Measurements from ENCODE around the gene DENND1A. TPM values are rescaled to one million over a fixed set of nuclear protein-coding genes. Genes with fewer than 3 reads are reported as not detected.
A peak's percentile ranks its signal among the peaks of the same experiment; 100 is the strongest.

Gene DENND1A
- total RNA-seq, 1 donor from 2014 or later: 48.1 TPM

GRCh38 chr9:123835821-123836220 is 94.1 kb downstream of the DENND1A start:
- Mint-ChIP-seq H3K4me1 (peaks cover 23% of the 10 kb centered on the region), H3K4me3 (no peak overlapping the region), H3K27me3 (ENCODE audit: insufficient read depth, low read depth) (no peaks in the 10 kb centered on the region), H3K36me3 (peaks cover 10% of the 10 kb centered on the region), H3K27ac (no peak overlapping the region), H3K9me3 (peaks cover 8% of the 10 kb centered on the region)
- DNase-seq (ENCODE audit: low spot score): no peak
- Histone ChIP-seq H3K36me3 (no peaks in the 10 kb centered on the region), H3K4me1 (peaks cover 49% of the 10 kb centered on the region), H3K79me2 (ENCODE audit: low read depth) (peaks cover 91% of the 10 kb centered on the region), H3K9me3 (ENCODE audit: low read depth) (no peaks in the 10 kb centered on the region), H2AFZ (replicated peaks) (no peak overlapping the region), H3K4me2 (peak overlapping the region; percentile 68), H4K20me1 (ENCODE audit: low read depth) (no peaks in the 10 kb centered on the region), H3K4me3 (no peak overlapping the region), H3F3A (ENCODE audit: low read depth) (peaks cover 22% of the 10 kb centered on the region), H3K9ac (no peak overlapping the region), H3K27ac (peak overlapping the region; percentile 72), H3K27me3 (no peaks in the 10 kb centered on the region)
- TF ChIP-seq EZH2phosphoT487 (IDR thresholded peaks at IDR 0.05): no peak
- no peak for TF ChIP-seq CTCF (IDR thresholded peaks at IDR 0.05)
- no peak for TF ChIP-seq EZH2 (IDR thresholded peaks at IDR 0.05)

GRCh38 chr9:123834889-123835562 is 94.9 kb downstream of the DENND1A start:
- H3K9ac ChIP-seq: no peak overlapping the region
- Mint-ChIP-seq H3K36me3 (peaks cover 12% of the 10 kb centered on the region), H3K9me3 (peaks cover 11% of the 10 kb centered on the region), H3K27ac (no peak overlapping the region), H3K4me3 (no peak overlapping the region), H3K27me3 (ENCODE audit: insufficient read depth, low read depth) (no peaks in the 10 kb centered on the region), H3K4me1 (peaks cover 23% of the 10 kb centered on the region)
- H3K27ac ChIP-seq: peak overlapping the region; percentile 72
- peaks cover 22% of the 10 kb centered on the region for H3F3A ChIP-seq (ENCODE audit: low read depth)
- H3K9me3 ChIP-seq (ENCODE audit: low read depth): peaks cover 4% of the 10 kb centered on the region
- peak; percentile 26 for DNase-seq (ENCODE audit: low spot score)
- peaks cover 90% of the 10 kb centered on the region for H3K79me2 ChIP-seq (ENCODE audit: low read depth)
- TF ChIP-seq CTCF (IDR thresholded peaks at IDR 0.05): no peak
- no peak for TF ChIP-seq EZH2 (IDR thresholded peaks at IDR 0.05)
- TF ChIP-seq EZH2phosphoT487 (IDR thresholded peaks at IDR 0.05): no peak
- peak overlapping the region; percentile 68 for H3K4me2 ChIP-seq
- H3K4me3 ChIP-seq: peak overlapping the region; percentile 7
- no peaks in the 10 kb centered on the region for H3K27me3 ChIP-seq
- no peaks in the 10 kb centered on the region for H4K20me1 ChIP-seq (ENCODE audit: low read depth)
- H3K36me3 ChIP-seq: peaks cover 4% of the 10 kb centered on the region
- H3K4me1 ChIP-seq: peaks cover 48% of the 10 kb centered on the region
- H2AFZ ChIP-seq (replicated peaks): no peak overlapping the region

GRCh38 chr9:123834218-123834888 is 95.6 kb downstream of the DENND1A start:
- Histone ChIP-seq H3K36me3 (peaks cover 10% of the 10 kb centered on the region), H3K4me2 (peak overlapping the region; percentile 68), H3K4me1 (peaks cover 41% of the 10 kb centered on the region), H3K9me3 (ENCODE audit: low read depth) (peaks cover 11% of the 10 kb centered on the region), H3K27ac (peak overlapping the region; percentile 72), H4K20me1 (ENCODE audit: low read depth) (no peaks in the 10 kb centered on the region), H3K79me2 (ENCODE audit: low read depth) (peaks cover 87% of the 10 kb centered on the region), H3K4me3 (peak overlapping the region; percentile 7), H3F3A (ENCODE audit: low read depth) (peaks cover 22% of the 10 kb centered on the region), H2AFZ (replicated peaks) (no peak overlapping the region), H3K9ac (no peak overlapping the region), H3K27me3 (no peaks in the 10 kb centered on the region)
- H3K9me3 Mint-ChIP-seq: peaks cover 16% of the 10 kb centered on the region
- H3K4me1 Mint-ChIP-seq: peaks cover 23% of the 10 kb centered on the region
- DNase-seq (ENCODE audit: low spot score): peak; percentile 53
- no peak overlapping the region for H3K27ac Mint-ChIP-seq
- H3K4me3 Mint-ChIP-seq: no peak overlapping the region
- H3K36me3 Mint-ChIP-seq: peaks cover 14% of the 10 kb centered on the region
- no peaks in the 10 kb centered on the region for H3K27me3 Mint-ChIP-seq (ENCODE audit: insufficient read depth, low read depth)
- TF ChIP-seq EZH2 (IDR thresholded peaks at IDR 0.05): no peak
- no peak for TF ChIP-seq EZH2phosphoT487 (IDR thresholded peaks at IDR 0.05)
- no peak for TF ChIP-seq CTCF (IDR thresholded peaks at IDR 0.05)
